ENCODE data around the gene CASP12. TPM values are rescaled to one million over a fixed set of nuclear protein-coding genes. Genes with fewer than 3 reads are reported as not detected.
A peak's percentile ranks its signal among the peaks of the same experiment; 100 is the strongest.

The CASP12 gene
- total and polyA plus RNA-seq, 2 donors from 2014 or later, result 0.45 to 0.91 TPM

GRCh38 chr11:104876324-104876723 lies 21.9 kb downstream of the CASP12 start:
- H3K36me3 ChIP-seq (ENCODE audit: control insufficient read depth in 2 of 3, insufficient read depth in 3 of 3, low read length in 3 of 3), result no peaks in the 10 kb centered on the region
- intact Hi-C loops (cut with DNase I), result no loop called here
- no peak for FAIRE-seq
- DNase-seq, result no peak
- H3K4me3 ChIP-seq (ENCODE audit: low read length in 3 of 3), result no peak overlapping the region
- no peaks in the 10 kb centered on the region for H3K4me1 ChIP-seq (ENCODE audit: control insufficient read depth in 2 of 3, insufficient read depth in 2 of 3, low read depth in 1 of 3, low read length in 3 of 3)
- H3K27me3 ChIP-seq (ENCODE audit: control insufficient read depth, insufficient read depth, low read length), result no peaks in the 10 kb centered on the region
- no peak for TF ChIP-seq CTCF (IDR thresholded peaks at IDR 0.05; ENCODE audit: borderline replicate concordance, extremely low read depth, insufficient read depth)
- H3K9ac ChIP-seq (ENCODE audit: low read length in 3 of 3), result no peak overlapping the region
- H3K27ac ChIP-seq (ENCODE audit: low read depth in 2 of 2, low read length in 2 of 2), result no peak overlapping the region
- no peaks in the 10 kb centered on the region for H3K9me3 ChIP-seq (ENCODE audit: control insufficient read depth in 2 of 3, insufficient read depth in 1 of 3, low read length in 3 of 3)

GRCh38 chr11:104873252-104873651 lies 25.0 kb downstream of the CASP12 start:
- Histone ChIP-seq H3K27me3 (ENCODE audit: control insufficient read depth, insufficient read depth, low read length) (no peaks in the 10 kb centered on the region), H3K4me3 (ENCODE audit: low read length in 3 of 3) (no peak overlapping the region), H3K36me3 (ENCODE audit: control insufficient read depth in 2 of 3, insufficient read depth in 3 of 3, low read length in 3 of 3) (no peaks in the 10 kb centered on the region), H3K4me1 (ENCODE audit: control insufficient read depth in 2 of 3, insufficient read depth in 2 of 3, low read depth in 1 of 3, low read length in 3 of 3) (no peaks in the 10 kb centered on the region), H3K27ac (ENCODE audit: low read depth in 2 of 2, low read length in 2 of 2) (no peak overlapping the region), H3K9me3 (ENCODE audit: control insufficient read depth in 2 of 3, insufficient read depth in 1 of 3, low read length in 3 of 3) (no peaks in the 10 kb centered on the region), H3K9ac (ENCODE audit: low read length in 3 of 3) (no peak overlapping the region)
- peak in 1 of 5 donors; percentile 21 for DNase-seq
- intact Hi-C loops (cut with DNase I), result no loop called here
- no peak for FAIRE-seq
- TF ChIP-seq CTCF (IDR thresholded peaks at IDR 0.05; ENCODE audit: borderline replicate concordance, extremely low read depth, insufficient read depth), result no peak

- no peaks in the 10 kb centered on the region for H3K27me3 ChIP-seq (ENCODE audit: control insufficient read depth, insufficient read depth, low read length)
- DNase-seq (no peak), FAIRE-seq (no peak)
- no peak overlapping the region for H3K27ac ChIP-seq (ENCODE audit: low read depth in 2 of 2, low read length in 2 of 2)
- H3K9me3 ChIP-seq (ENCODE audit: control insufficient read depth in 2 of 3, insufficient read depth in 1 of 3, low read length in 3 of 3), result no peaks in the 10 kb centered on the region
- no peaks in the 10 kb centered on the region for H3K36me3 ChIP-seq (ENCODE audit: control insufficient read depth in 2 of 3, insufficient read depth in 3 of 3, low read length in 3 of 3)
- H3K4me1 ChIP-seq (ENCODE audit: control insufficient read depth in 2 of 3, insufficient read depth in 2 of 3, low read depth in 1 of 3, low read length in 3 of 3), result no peaks in the 10 kb centered on the region
- H3K4me3 ChIP-seq (ENCODE audit: low read length in 3 of 3), result no peak overlapping the region
- no peak overlapping the region for H3K9ac ChIP-seq (ENCODE audit: low read length in 3 of 3)
- intact Hi-C loops (cut with DNase I), result no loop called here
- no peak for TF ChIP-seq CTCF (IDR thresholded peaks at IDR 0.05; ENCODE audit: borderline replicate concordance, extremely low read depth, insufficient read depth)
These were observed 25.9 kb downstream of the CASP12 start for GRCh38 chr11:104872393-104872792.

DNA sequence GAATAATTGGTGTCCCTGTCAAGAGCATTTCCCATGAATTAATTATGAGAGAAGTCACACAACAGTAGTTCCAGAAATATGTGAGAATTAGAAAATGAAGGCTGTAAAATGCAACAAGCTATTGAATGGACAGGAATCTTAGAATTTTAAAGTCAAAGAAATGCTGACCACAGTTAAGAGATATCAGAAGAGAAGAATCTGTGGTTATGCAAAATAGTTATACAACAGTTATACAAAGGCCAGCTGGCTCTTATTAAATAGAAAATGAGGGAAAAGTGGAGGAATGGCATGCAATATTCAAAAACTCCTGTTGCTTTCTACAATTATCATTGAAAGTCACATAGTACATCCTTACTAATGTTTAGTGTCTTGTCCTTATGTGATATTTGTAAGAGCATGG lies 27.4 kb downstream of the CASP12 start:
- Histone ChIP-seq H3K27ac (ENCODE audit: low read depth in 2 of 2, low read length in 2 of 2) (no peak overlapping the region), H3K4me1 (ENCODE audit: control insufficient read depth in 2 of 3, insufficient read depth in 2 of 3, low read depth in 1 of 3, low read length in 3 of 3) (no peaks in the 10 kb centered on the region), H3K4me3 (ENCODE audit: low read length in 3 of 3) (no peak overlapping the region), H3K27me3 (ENCODE audit: control insufficient read depth, insufficient read depth, low read length) (no peaks in the 10 kb centered on the region), H3K9ac (ENCODE audit: low read length in 3 of 3) (no peak overlapping the region), H3K9me3 (ENCODE audit: control insufficient read depth in 2 of 3, insufficient read depth in 1 of 3, low read length in 3 of 3) (no peaks in the 10 kb centered on the region), H3K36me3 (ENCODE audit: control insufficient read depth in 2 of 3, insufficient read depth in 3 of 3, low read length in 3 of 3) (no peaks in the 10 kb centered on the region)
- intact Hi-C loops (cut with DNase I), result no loop called here
- DNase-seq (no peak), FAIRE-seq (no peak)
- TF ChIP-seq CTCF (IDR thresholded peaks at IDR 0.05; ENCODE audit: borderline replicate concordance, extremely low read depth, insufficient read depth), result no peak

All from kidney (tissue), 14 donors.